Esophagus muscularis mucosa (tissue), 4 donors: ENCODE measurements around the gene PSME2. TPM values are rescaled to one million over a fixed set of nuclear protein-coding genes. Genes with fewer than 3 reads are reported as not detected.

ENCODE experiments used
- DNase-seq: peaks from one replicate; pipeline ENCODE4 v3.0.0-alpha.2; 2017; ENCODE audit errors: extremely low spot score
- H3K27ac ChIP-seq, 4 donors: fragments of 200-600 bp; sonication (generic); replicated peaks in 1 of 4; 1 replicate in 3 of 4; 2 replicates in 1 of 4; pipeline ENCODE4 v1.5.1; 2016 to 2019; ENCODE audit warnings: mild to moderate bottlenecking in 1 of 4
- H3K27me3 ChIP-seq, 4 donors: fragments of 200-600 bp; sonication (generic); one replicate each; pipeline versions ENCODE4 v1.5.1 to v1.6.0; 2016 to 2019
- H3K36me3 ChIP-seq, 4 donors: fragments of 200-600 bp; sonication (generic); one replicate each; pipeline ENCODE4 v1.5.1; 2016 to 2019
- H3K4me1 ChIP-seq, 4 donors: fragments of 200-600 bp; sonication (generic); one replicate each; pipeline ENCODE4 v1.5.1; 2016 to 2019
- H3K4me3 ChIP-seq, 4 donors: fragments of 200-600 bp; sonication (generic); 1 replicate in 2 of 4; 2 replicates in 2 of 4; pipeline ENCODE4 v1.5.1; 2016 to 2019; ENCODE audit warnings: mild to moderate bottlenecking in 4 of 4, moderate library complexity in 1 of 4
- H3K9me3 ChIP-seq, 4 donors: fragments of 200-600 bp; sonication (generic); 1 replicate in 3 of 4; 2 replicates in 1 of 4; pipeline ENCODE4 v1.5.1; 2016 to 2019
- CTCF ChIP-seq, 3 experiments: fragments of 200-600 bp in 2 of 3; fragments of 450-650 bp in 1 of 3; sonication (generic) in 2 of 3; IDR thresholded peaks; one replicate each; pipeline ENCODE4 v1.5.1; 2017 to 2019; ENCODE audit warnings: antibody characterized with exemption in 3 of 3, mild to moderate bottlenecking in 2 of 3, moderate library complexity in 1 of 3
- EP300 ChIP-seq: sonication (generic); formaldehyde crosslinking; IDR thresholded peaks from one replicate; pipeline ENCODE4 v1.6.1; 2017; ENCODE audit warnings: antibody characterized with exemption
- POLR2A ChIP-seq: fragments of 450-650 bp; IDR thresholded peaks from one replicate; pipeline ENCODE4 v1.6.1; 2017; ENCODE audit warnings: antibody characterized with exemption, moderate library complexity, mild to moderate bottlenecking, low read depth
- POLR2AphosphoS5 ChIP-seq, 2 donors: sonication (generic); formaldehyde crosslinking; IDR thresholded peaks; one replicate each; pipeline ENCODE4 v1.6.1; 2017; ENCODE audit warnings: antibody characterized with exemption in 2 of 2
- WGBS: methylation state at CpG from one replicate; pipeline ENCODE4 v1.1.5; 2018; 5-methylcytosine and 5-hydroxymethylcytosine counted together
- intact Hi-C: fragments of 100-400 bp; cut with DNase I; formaldehyde crosslinking; loops from one replicate; pipeline ENCODE4 v1.15.1; 2023
- total RNA-seq, 4 donors: library from RNA; depleted of rRNA; stranded (reverse); fragments of >200 nt; gene quantifications; one replicate each; pipeline versions ENCODE4 v1.1.0 to v1.2.1, GENCODE V29; 2016

PSME2 gene
- total RNA-seq, 4 donors from 2014 or later, result 32.8 to 64.3 (median 42.6) TPM

DNA sequence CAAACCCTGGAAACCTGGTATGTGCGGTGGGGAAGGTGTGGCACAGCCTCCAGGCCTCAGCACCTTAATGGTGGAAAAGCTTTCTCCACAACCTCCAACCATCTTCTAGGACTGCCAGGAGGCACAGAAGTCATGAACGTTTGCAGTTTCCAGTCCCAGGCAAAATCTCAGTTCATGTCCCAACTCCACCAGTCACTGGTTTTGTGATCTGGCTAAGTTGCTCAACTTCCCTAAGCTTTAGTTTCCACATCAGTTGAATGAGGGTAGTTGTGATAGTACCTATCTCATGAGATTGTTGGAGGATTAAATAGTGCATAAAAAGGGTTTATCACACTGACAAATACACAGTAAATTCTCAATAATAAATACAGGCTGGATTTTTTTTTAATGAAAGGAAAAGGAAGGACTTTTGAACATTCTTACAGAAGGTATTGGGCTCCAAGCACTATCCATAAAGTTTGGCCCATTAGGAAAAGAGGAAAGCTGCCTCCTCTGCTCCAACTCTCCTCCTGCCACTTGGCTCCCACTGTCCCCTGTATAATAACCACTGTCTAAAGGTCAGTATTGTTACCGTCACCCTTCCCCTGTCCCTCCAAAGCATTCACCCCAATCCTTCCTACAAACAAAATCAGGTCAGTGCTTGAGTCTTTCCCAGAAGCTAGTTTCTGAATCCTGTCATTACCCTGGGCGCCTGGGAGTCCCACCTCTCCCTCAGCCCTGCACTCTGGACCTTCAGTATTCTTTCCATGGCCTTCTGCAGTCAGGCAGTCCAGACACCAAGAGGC, 46.0 kb downstream of the PSME2 start:
- TF ChIP-seq CTCF (IDR thresholded peaks at IDR 0.05) (no peak), POLR2AphosphoS5 (IDR thresholded peaks at IDR 0.05) (no peak), POLR2A (no peak), EP300 (no peak)
- Histone ChIP-seq H3K4me3 (no peak overlapping the region), H3K27ac (no peak overlapping the region), H3K4me1 (peaks cover 3 to 6% (median 5%) of the 10 kb centered on the region in 4 donors), H3K27me3 (no peaks in the 10 kb centered on the region), H3K36me3 (peaks cover 5 to 39% (median 24%) of the 10 kb centered on the region in 4 donors), H3K9me3 (no peaks in the 10 kb centered on the region)
- WGBS, result 76% methylated on average over 4 of the region's 4 CpGs
- DNase-seq, result no peak
- intact Hi-C loops, result no loop called here

- WGBS, result 92% methylated on average over 15 of the region's 17 CpGs
- no peaks in the 10 kb centered on the region for H3K9me3 ChIP-seq
- TF ChIP-seq EP300, result no peak
- TF ChIP-seq POLR2AphosphoS5 (IDR thresholded peaks at IDR 0.05), result no peak
- no peak for TF ChIP-seq POLR2A
- no peak for TF ChIP-seq CTCF (IDR thresholded peaks at IDR 0.05)
- no peak overlapping the region for H3K27ac ChIP-seq
- intact Hi-C loops, result no loop called here
- H3K27me3 ChIP-seq, result no peaks in the 10 kb centered on the region
- DNase-seq, result no peak
- H3K36me3 ChIP-seq, result peaks cover 5 to 39% (median 24%) of the 10 kb centered on the region in 4 donors
- peaks cover 13 to 14% (median 14%) of the 10 kb centered on the region in 4 donors for H3K4me1 ChIP-seq
- no peak overlapping the region for H3K4me3 ChIP-seq
These were observed 47.2 kb downstream of the PSME2 start for GRCh38 chr14:24098927-24099813.

DNA sequence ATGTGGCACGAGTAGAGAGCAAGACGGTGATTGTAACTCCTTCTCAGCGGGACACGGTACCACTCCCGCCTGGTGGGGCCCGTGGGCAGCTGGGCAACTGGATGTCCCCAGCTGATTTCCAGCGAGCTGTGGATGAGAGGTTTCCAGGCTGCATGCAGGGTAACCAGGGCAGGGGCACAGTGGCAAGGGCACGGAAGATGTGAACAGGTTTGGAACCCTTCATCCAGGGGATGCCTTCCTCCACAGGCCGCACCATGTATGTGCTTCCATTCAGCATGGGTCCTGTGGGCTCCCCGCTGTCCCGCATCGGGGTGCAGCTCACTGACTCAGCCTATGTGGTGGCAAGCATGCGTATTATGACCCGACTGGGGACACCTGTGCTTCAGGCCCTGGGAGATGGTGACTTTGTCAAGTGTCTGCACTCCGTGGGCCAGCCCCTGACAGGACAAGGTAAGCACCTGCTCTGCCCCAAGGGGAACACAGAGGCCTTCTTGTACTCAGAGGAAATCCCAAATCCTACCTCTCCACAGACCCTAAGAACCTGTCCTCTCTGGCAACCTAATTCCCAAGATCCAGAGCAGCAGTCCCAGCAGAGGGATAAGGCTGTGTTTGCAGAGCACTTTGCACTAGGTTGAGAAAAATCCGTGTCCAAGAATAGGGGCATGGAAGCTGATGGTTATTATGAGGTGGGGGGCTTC, 48.0 kb downstream of the PSME2 start:
- Histone ChIP-seq H3K36me3 (peaks cover 5 to 35% (median 20%) of the 10 kb centered on the region in 4 donors), H3K27me3 (no peaks in the 10 kb centered on the region), H3K27ac (no peak overlapping the region), H3K4me1 (peaks cover 16 to 20% (median 20%) of the 10 kb centered on the region in 4 donors), H3K4me3 (no peak overlapping the region), H3K9me3 (no peaks in the 10 kb centered on the region)
- intact Hi-C loops, result no loop called here
- DNase-seq, result no peak
- no peak for TF ChIP-seq CTCF (IDR thresholded peaks at IDR 0.05)
- no peak for TF ChIP-seq POLR2AphosphoS5 (IDR thresholded peaks at IDR 0.05)
- TF ChIP-seq POLR2A, result no peak
- no peak for TF ChIP-seq EP300
- 94% methylated on average over 12 of the region's 16 CpGs for WGBS

- H3K36me3 ChIP-seq, result peaks cover 5 to 31% (median 18%) of the 10 kb centered on the region in 4 donors
- H3K9me3 ChIP-seq, result no peaks in the 10 kb centered on the region
- TF ChIP-seq EP300 (no peak), POLR2AphosphoS5 (IDR thresholded peaks at IDR 0.05) (no peak), CTCF (IDR thresholded peaks at IDR 0.05) (no peak), POLR2A (no peak)
- peaks cover 20 to 29% (median 25%) of the 10 kb centered on the region in 4 donors for H3K4me1 ChIP-seq
- no peak overlapping the region for H3K27ac ChIP-seq
- H3K27me3 ChIP-seq, result no peaks in the 10 kb centered on the region
- no peak overlapping the region for H3K4me3 ChIP-seq
- 92% methylated on average over 7 of the region's 8 CpGs for WGBS
- intact Hi-C loops, result no loop called here
- DNase-seq, result no peak
These were observed 49.7 kb downstream of the PSME2 start for GRCh38 chr14:24096545-24097181.
